ENCODE measurements around the gene IRF1. TPM values are rescaled to one million over a fixed set of nuclear protein-coding genes. Genes with fewer than 3 reads are reported as not detected.
"Not testable (repeated sequence)": the region's sequence is repeated elsewhere in the genome, so short reads cannot be mapped to it uniquely, and the experiment has no call there.

Gene IRF1
- total and polyA plus RNA-seq, 2 of the 8 experiments (the other 6 are each of a cell fraction or from before 2014, with no cell fraction given), result 4.0 to 8.5 TPM

DNA sequence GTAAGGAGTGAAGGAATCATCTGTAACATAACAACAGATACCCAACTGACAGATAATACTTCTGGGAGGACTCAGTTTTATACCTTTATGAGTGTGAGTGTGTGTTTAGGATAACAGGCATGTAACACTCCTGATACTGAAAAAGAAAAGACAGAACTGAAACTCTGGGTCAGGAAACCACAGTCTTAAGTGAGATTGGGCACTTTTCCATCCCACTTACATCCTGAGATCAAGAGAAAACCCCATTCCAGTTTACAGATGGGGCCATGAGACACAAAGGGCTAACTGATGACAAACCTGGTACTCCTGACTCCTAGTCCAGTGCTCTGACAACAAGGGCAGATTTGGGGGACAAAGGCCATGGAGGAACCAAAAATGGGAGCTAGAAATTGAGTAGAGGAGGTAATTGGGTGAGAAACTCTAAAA lies 34.7 kb upstream of the IRF1 start (continued):
- TF ChIP-seq EP300 (IDR thresholded peaks at IDR 0.05; ENCODE audit: borderline replicate concordance in 1 of 2, low read depth in 2 of 2, low read length in 2 of 2), result no peak
- no peak for TF ChIP-seq RNF2 (IDR thresholded peaks at IDR 0.05; ENCODE audit: borderline replicate concordance, low read depth, low read length, missing control alignments, poor library complexity, severe bottlenecking)
- no peak for TF ChIP-seq SAP30 (IDR thresholded peaks at IDR 0.05; ENCODE audit: insufficient read depth, insufficient replicate concordance, low read length)
- TF ChIP-seq HDAC2 (IDR thresholded peaks at IDR 0.05; ENCODE audit: borderline replicate concordance in 1 of 2, low read depth in 2 of 2, low read length in 2 of 2), result no peak
- TF ChIP-seq KDM4A (IDR thresholded peaks at IDR 0.05; ENCODE audit: low read depth, low read length, severe bottlenecking), result no peak
- TF ChIP-seq POLR2A (IDR thresholded peaks at IDR 0.05; ENCODE audit: control extremely low read depth in 1 of 2, low read depth in 2 of 2, low read length in 2 of 2), result no peak
- no peak for TF ChIP-seq SIX5 (IDR thresholded peaks at IDR 0.05; ENCODE audit: low read depth, low read length)

DNA sequence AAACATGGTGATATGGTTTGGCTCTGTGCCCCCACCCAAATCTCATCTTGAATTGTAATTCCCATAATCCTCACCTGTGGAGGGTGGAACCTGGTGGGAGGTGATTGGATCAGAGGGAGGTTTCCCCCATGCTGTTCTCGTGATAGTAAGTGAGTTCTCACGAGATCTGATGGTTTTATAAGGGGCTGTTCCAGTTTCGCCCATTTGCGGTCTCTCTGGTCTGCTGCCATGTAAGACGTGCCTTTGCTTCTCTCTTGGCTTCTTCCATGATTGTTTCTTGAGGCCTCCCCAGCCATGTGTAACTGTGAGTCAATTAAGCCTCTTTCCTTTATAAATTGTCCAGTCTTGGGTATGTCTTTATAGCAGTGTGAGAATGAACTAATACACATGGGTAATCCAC lies 34.3 kb upstream of the IRF1 start:
- H3K9me3 ChIP-seq (ENCODE audit: insufficient read depth in 2 of 2, low read depth in 1 of 2, low read length in 1 of 2); H4K20me1 ChIP-seq (replicated peaks in 1 of 2; ENCODE audit: control insufficient read depth in 1 of 2, insufficient read depth in 2 of 2, low read length in 2 of 2); H3K4ac ChIP-seq (replicated peaks; ENCODE audit: insufficient read length, low read depth, low read length); H2AFZ ChIP-seq (ENCODE audit: low read length); H2BK5ac ChIP-seq (ENCODE audit: low read depth, low read length); H3K9ac ChIP-seq (replicated peaks in 1 of 4; ENCODE audit: extremely low read depth in 1 of 4, low read depth in 3 of 4, low read length in 3 of 4); H3K23me2 ChIP-seq (ENCODE audit: low read depth, low read length); H4K8ac ChIP-seq (ENCODE audit: extremely low read depth, insufficient read depth, low read length); H3K23ac ChIP-seq (ENCODE audit: insufficient read length); H3K56ac ChIP-seq (replicated peaks; ENCODE audit: insufficient read length, low read depth, low read length); H3K14ac ChIP-seq (ENCODE audit: insufficient read length); H2BK20ac ChIP-seq (ENCODE audit: low read length); H3K18ac ChIP-seq (ENCODE audit: extremely low read depth, low read length); POLR2A ChIA-PET (ENCODE audit: partially characterized antibody); H3K36me3 ChIP-seq (ENCODE audit: control insufficient read depth in 2 of 4, insufficient read depth in 4 of 4, low read length in 3 of 4); DNase-seq (ENCODE audit: low read depth in 1 of 2, low spot score in 2 of 2); H2BK15ac ChIP-seq (ENCODE audit: low read length); H2BK12ac ChIP-seq (ENCODE audit: low read depth, low read length); H3K27ac ChIP-seq (ENCODE audit: low read depth, low read length); H3K79me2 ChIP-seq (ENCODE audit: control insufficient read depth in 1 of 2, insufficient read depth in 2 of 2, low read length in 2 of 2); H3K79me1 ChIP-seq (ENCODE audit: low read depth, low read length); H4K91ac ChIP-seq (replicated peaks; ENCODE audit: insufficient read length, low read length); H4K5ac ChIP-seq (ENCODE audit: insufficient read length, low read depth, low read length); H2BK120ac ChIP-seq (replicated peaks; ENCODE audit: low read depth, low read length); H3K4me3 ChIP-seq (ENCODE audit: extremely low read depth in 1 of 4, insufficient read depth in 2 of 4, low read depth in 3 of 4, low read length in 4 of 4); FAIRE-seq; H3K4me2 ChIP-seq (ENCODE audit: insufficient read depth in 1 of 2, low read depth in 2 of 2, low read length in 2 of 2); H3K27me3 ChIP-seq (replicated peaks in 1 of 4; ENCODE audit: control insufficient read depth in 3 of 4, extremely low read depth in 1 of 4, insufficient read depth in 3 of 4, low read length in 3 of 4); H2AK5ac ChIP-seq (ENCODE audit: low read depth, low read length); H3K4me1 ChIP-seq (replicated peaks in 1 of 4; ENCODE audit: control insufficient read depth in 3 of 4, insufficient read depth in 4 of 4, low read length in 3 of 4): not testable (repeated sequence)
- WGBS, 2 experiments (ENCODE audit: extremely low coverage in 1 of 2, insufficient coverage in 1 of 2, insufficient read length in 1 of 2, insufficient replicate concordance in 2 of 2, low coverage in 1 of 2, low lambda C conversion rate in 2 of 2, missing lambda C conversion rate in 1 of 2), result 97% methylated on average over 5 of the region's 5 CpGs; no CpG with 5 or more reads in 1 of the 2 experiments
- CTCF ChIA-PET (ENCODE audit: partially characterized antibody), result interaction anchor here (3.1 to 3.4 kb wide), 3 partner anchors 15 to 152 kb away, joined by 15 to 23 read pairs (median 16); no protein-coding TSS in a partner anchor

Measured in H1 (cell line).